Thyroid gland (tissue), 4 donors: ENCODE measurements around the gene ANKLE2. TPM values are rescaled to one million over a fixed set of nuclear protein-coding genes. Genes with fewer than 3 reads are reported as not detected.
"Not testable (repeated sequence)": the region's sequence is repeated elsewhere in the genome, so short reads cannot be mapped to it uniquely, and the experiment has no call there.

Experiments
- DNase-seq, 2 donors: peaks; one replicate each; pipeline ENCODE4 v3.0.0-alpha.2; 2019
- H3K27ac ChIP-seq, 3 donors: fragments of 200-600 bp; sonication (generic); 1 replicate in 2 of 3; 2 replicates in 1 of 3; pipeline ENCODE4 v1.5.1; 2016 to 2019; ENCODE audit warnings: mild to moderate bottlenecking in 1 of 3, moderate library complexity in 1 of 3
- H3K27me3 ChIP-seq: fragments of 200-600 bp; sonication (generic); one replicate; pipeline ENCODE4 v1.5.1; 2019
- H3K36me3 ChIP-seq, 2 donors: fragments of 200-600 bp; sonication (generic); one replicate each; pipeline ENCODE4 v1.5.1; 2016 to 2019
- H3K4me1 ChIP-seq, 2 donors: fragments of 200-600 bp; sonication (generic); one replicate each; pipeline ENCODE4 v1.5.1; 2017 to 2019
- H3K4me3 ChIP-seq, 3 donors: fragments of 200-600 bp; sonication (generic); replicated peaks in 1 of 3; 1 replicate in 2 of 3; 2 replicates in 1 of 3; pipeline ENCODE4 v1.5.1; 2016; ENCODE audit warnings: mild to moderate bottlenecking in 1 of 3
- H3K9me3 ChIP-seq: fragments of 200-600 bp; sonication (generic); one replicate; pipeline ENCODE4 v1.5.1; 2017
- POLR2A ChIP-seq, 2 donors: fragments of 450-650 bp; IDR thresholded peaks; one replicate each; pipeline ENCODE4 v1.6.1; 2017; ENCODE audit warnings: antibody characterized with exemption in 2 of 2, mild to moderate bottlenecking in 2 of 2, moderate library complexity in 1 of 2
- WGBS, 2 donors: methylation state at CpG; one replicate each; pipeline ENCODE4 v1.1.5; 2017; 5-methylcytosine and 5-hydroxymethylcytosine counted together
- intact Hi-C: fragments of 100-400 bp; cut with DNase I; formaldehyde crosslinking; loops from one replicate; pipeline ENCODE4 v1.15.1; 2023
- total RNA-seq, 4 donors: library from RNA; depleted of rRNA; stranded (reverse); fragments of >200 nt; gene quantifications; one replicate each; pipeline ENCODE4 v1.2.3, GENCODE V29; 2016
- TF ChIP-seq, protein P1 (sequence below), 6 experiments: fragments of 200-600 bp in 3 of 6; fragments of 450-650 bp in 3 of 6; sonication (generic) in 3 of 6; IDR thresholded peaks; one replicate each; pipeline ENCODE4 v1.5.1; 2016 to 2019; ENCODE audit warnings: antibody characterized with exemption in 6 of 6, mild to moderate bottlenecking in 2 of 6, inconsistent platforms in 1 of 6, moderate library complexity in 1 of 6

ANKLE2 gene
- total RNA-seq, 4 donors from 2014 or later: 50.7 to 70.7 (median 55.3) TPM

DNA sequence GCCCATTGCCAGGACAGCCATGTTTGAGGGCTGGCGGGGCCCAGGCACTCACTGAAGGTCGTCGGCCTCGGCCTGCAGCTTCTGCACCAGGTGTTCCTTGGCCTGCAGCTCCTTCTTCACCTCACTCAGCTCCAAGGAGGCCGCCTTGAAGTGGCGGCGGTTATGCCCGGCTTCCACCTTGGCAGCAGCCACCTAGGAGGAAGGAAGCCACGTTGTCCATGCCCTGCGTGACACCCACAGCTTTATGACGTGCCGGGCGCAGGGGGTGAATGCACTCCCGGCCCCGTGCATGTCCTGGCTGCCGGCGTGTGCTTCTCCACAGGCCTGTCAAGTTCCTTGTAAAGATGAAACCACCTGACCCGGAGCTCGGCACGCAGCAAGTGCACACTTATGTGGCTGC is 16.0 kb upstream of the ANKLE2 start:
- TF ChIP-seq POLR2A (IDR thresholded peaks at IDR 0.05): no peak
- TF ChIP-seq, protein P1, sequence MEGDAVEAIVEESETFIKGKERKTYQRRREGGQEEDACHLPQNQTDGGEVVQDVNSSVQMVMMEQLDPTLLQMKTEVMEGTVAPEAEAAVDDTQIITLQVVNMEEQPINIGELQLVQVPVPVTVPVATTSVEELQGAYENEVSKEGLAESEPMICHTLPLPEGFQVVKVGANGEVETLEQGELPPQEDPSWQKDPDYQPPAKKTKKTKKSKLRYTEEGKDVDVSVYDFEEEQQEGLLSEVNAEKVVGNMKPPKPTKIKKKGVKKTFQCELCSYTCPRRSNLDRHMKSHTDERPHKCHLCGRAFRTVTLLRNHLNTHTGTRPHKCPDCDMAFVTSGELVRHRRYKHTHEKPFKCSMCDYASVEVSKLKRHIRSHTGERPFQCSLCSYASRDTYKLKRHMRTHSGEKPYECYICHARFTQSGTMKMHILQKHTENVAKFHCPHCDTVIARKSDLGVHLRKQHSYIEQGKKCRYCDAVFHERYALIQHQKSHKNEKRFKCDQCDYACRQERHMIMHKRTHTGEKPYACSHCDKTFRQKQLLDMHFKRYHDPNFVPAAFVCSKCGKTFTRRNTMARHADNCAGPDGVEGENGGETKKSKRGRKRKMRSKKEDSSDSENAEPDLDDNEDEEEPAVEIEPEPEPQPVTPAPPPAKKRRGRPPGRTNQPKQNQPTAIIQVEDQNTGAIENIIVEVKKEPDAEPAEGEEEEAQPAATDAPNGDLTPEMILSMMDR (IDR thresholded peaks at IDR 0.05): no peak
- no peak overlapping the region for H3K4me3 ChIP-seq
- no peaks in the 10 kb centered on the region for H3K27me3 ChIP-seq
- peaks cover 75 to 89% of the 10 kb centered on the region in 2 donors for H3K36me3 ChIP-seq
- no peaks in the 10 kb centered on the region for H3K9me3 ChIP-seq
- no peak overlapping the region for H3K27ac ChIP-seq
- no peaks in the 10 kb centered on the region for H3K4me1 ChIP-seq
- DNase-seq: no peak
- WGBS, 2 donors: 88% methylated on average over 9 to 20 of the region's 20 CpGs
- intact Hi-C loops: no loop called here

DNA sequence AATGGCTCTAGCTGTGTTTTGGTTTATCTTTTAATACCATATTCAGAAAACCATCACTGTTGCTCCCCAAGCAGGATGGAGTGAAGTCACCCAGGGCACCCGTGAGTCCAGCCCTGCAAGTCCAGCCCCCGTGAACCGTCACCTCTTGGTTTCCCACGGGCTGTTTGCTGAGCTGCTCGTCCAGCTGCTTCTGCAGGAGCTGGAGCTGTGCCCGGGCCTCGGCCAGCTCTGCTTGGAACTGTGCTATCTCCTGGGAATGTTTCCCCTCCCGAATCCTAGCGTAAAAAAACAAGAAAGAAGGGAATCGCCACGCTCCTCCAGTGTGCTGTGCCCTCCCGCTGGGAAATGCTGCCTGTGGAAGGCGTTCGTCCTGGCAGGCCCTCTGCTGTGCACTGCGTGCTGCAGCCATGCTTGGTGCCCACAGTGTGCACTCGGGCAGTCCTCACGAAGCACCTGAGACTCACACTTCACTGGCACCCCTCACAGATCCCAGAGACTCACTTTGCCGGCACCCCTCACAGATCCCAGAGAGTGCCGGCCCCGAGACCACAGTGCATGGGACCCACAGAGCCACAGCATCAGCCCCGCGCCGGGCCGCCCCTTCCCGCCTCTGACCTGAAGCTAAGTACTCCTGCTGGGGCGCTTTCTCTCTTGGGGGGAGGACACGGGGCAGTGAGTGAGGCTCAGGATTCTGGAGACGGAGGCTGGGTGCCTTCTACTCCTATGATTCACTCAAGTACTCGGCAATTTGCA is 15.4 kb upstream of the ANKLE2 start:
- Histone ChIP-seq H3K27me3 (no peaks in the 10 kb centered on the region), H3K36me3 (peaks cover 71 to 87% of the 10 kb centered on the region in 2 donors), H3K9me3 (no peaks in the 10 kb centered on the region), H3K4me1 (no peaks in the 10 kb centered on the region), H3K4me3 (no peak overlapping the region), H3K27ac (no peak overlapping the region)
- DNase-seq: no peak
- intact Hi-C loops: no loop called here
- 86 to 87% methylated on average over 24 of the region's 29 CpGs for WGBS, 2 donors
- TF ChIP-seq POLR2A (IDR thresholded peaks at IDR 0.05): no peak
- TF ChIP-seq, protein P1 (IDR thresholded peaks at IDR 0.05): no peak

DNA sequence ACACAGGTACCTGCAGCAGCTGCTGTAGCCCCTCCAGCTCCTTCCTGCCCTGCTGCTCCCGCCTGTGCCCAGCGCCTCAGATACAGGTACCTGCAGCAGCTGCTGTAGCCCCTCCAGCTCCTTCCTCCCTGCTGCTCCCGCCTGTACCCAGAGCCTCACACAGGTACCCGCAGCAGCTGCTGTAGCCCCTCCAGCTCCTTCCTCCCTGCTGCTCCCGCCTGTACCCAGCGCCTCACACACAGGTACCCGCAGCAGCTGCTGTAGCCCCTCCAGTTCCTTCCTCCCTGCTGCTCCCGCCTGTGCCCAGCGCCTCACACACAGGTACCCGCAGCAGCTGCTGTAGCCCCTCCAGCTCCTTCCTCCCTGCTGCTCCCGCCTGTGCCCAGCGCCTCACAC is 14.6 kb upstream of the ANKLE2 start:
- DNase-seq, H3K9me3 ChIP-seq, H3K4me1 ChIP-seq, H3K27ac ChIP-seq, H3K27me3 ChIP-seq, intact Hi-C loops, H3K4me3 ChIP-seq: not testable (repeated sequence)
- WGBS, 2 donors: 90 to 96% methylated on average over 7 to 11 of the region's 12 CpGs
- peaks cover 71 to 86% of the 10 kb centered on the region in 2 donors for H3K36me3 ChIP-seq

DNA sequence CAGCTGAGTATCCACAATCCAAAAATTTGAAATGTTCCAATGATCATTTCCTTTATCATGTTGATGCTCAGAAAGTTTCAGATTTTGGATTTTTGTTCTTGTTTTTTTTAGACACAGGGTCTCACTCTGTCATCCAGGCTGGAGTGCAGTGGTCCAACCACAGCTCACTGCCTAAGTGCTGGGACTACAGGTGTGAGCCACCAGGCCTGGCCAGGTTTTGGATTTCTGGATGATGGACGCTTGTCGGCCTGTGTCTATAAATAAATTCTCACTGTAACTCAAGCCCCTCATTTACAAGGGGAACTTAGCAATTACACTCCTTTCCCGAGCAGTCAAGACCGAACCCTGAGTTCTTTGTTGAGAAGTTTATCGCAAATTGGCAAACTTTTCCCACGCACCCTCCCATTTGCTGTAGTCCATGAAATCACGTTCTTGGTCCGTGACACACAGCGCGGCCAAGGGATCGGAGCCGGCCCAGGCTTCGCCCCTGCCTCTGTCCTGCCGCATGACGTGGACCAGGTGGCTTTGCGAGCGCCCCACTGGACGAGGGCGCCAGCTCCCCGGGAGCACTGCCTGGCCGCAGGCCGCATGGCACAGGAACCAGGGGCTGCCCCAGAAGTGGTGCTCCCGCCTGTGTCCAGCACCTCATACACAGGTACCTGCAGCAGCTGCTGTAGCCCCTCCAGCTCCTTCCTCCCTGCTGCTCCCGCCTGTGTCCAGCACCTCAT is 14.0 kb upstream of the ANKLE2 start:
- TF ChIP-seq, protein P1 (IDR thresholded peaks at IDR 0.05): no peak
- TF ChIP-seq POLR2A (IDR thresholded peaks at IDR 0.05): no peak
- H3K27me3 ChIP-seq: no peaks in the 10 kb centered on the region
- no peak overlapping the region for H3K4me3 ChIP-seq
- no peak for DNase-seq
- H3K36me3 ChIP-seq: peaks cover 67 to 82% of the 10 kb centered on the region in 2 donors
- H3K9me3 ChIP-seq: no peaks in the 10 kb centered on the region
- intact Hi-C loops: no loop called here
- 97 to 99% methylated on average over 17 to 19 of the region's 24 CpGs for WGBS, 2 donors
- no peaks in the 10 kb centered on the region for H3K4me1 ChIP-seq
- H3K27ac ChIP-seq: no peak overlapping the region

DNA sequence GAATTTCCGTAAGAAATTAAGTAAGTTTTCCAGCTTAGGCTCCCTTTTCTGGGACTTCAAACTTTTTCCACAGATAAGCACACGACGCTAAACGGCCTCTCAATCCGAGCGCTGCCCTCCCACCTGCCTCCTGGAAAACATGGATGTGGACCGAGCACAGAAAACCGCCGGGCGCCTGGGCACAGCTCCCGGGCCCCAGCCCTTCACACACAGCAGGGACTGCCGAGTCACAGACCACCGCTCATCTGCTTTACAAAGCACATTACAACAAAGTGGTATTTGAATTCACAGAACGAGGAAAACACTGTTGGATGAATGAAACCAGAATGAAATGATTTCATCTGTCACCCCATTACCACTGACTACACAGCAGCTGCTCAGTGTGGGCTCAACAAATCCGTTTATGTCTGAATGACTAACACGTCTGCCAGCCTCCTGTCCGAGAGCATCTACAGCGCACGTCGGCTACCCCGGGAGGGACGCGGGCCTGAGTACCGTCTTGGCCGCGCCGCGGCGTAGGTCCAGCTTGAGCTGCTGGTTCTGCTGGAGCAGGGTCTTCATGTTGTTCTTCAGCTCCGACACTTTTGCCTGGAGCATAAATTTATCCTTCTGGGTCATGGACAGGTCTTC is 13.1 kb upstream of the ANKLE2 start:
- H3K27ac ChIP-seq: no peak overlapping the region
- DNase-seq: no peak
- intact Hi-C loops: no loop called here
- H3K9me3 ChIP-seq: no peaks in the 10 kb centered on the region
- H3K4me3 ChIP-seq: no peak overlapping the region
- H3K36me3 ChIP-seq: peaks cover 60 to 74% of the 10 kb centered on the region in 2 donors
- WGBS, 2 donors: 95 to 97% methylated on average over 29 of the region's 30 CpGs
- no peaks in the 10 kb centered on the region for H3K27me3 ChIP-seq
- TF ChIP-seq, protein P1 (IDR thresholded peaks at IDR 0.05): no peak
- no peak for TF ChIP-seq POLR2A (IDR thresholded peaks at IDR 0.05)
- no peaks in the 10 kb centered on the region for H3K4me1 ChIP-seq
